ENCODE data around the gene SYCE3. TPM values are rescaled to one million over a fixed set of nuclear protein-coding genes. Genes with fewer than 3 reads are reported as not detected.

Gene SYCE3
- total and polyA plus RNA-seq, 2 donors (not counting 3 experiments of a cell fraction or from before 2014, with no cell fraction given) = not detected

GRCh38 chr22:50612168-50612527, 49.4 kb upstream of the SYCE3 start:
- Histone ChIP-seq H2AFZ (ENCODE audit: low read depth, low read length) (no peak overlapping the region), H3K4me2 (ENCODE audit: insufficient read depth, low read length) (no peak overlapping the region), H3K79me2 (ENCODE audit: control insufficient read depth, insufficient read depth, low read length) (no peaks in the 10 kb centered on the region), H3K36me3 (ENCODE audit: control insufficient read depth in 2 of 2, extremely low read depth in 1 of 2, insufficient read depth in 2 of 2, low read length in 2 of 2) (no peaks in the 10 kb centered on the region), H3K27me3 (ENCODE audit: control insufficient read depth in 2 of 2, insufficient read depth in 2 of 2, low read length in 2 of 2) (peaks cover 3 to 4% of the 10 kb centered on the region in 2 experiments), H3K27ac (ENCODE audit: insufficient read depth, low read depth, low read length) (no peak overlapping the region), H3K9me3 (replicated peaks; ENCODE audit: control insufficient read depth, insufficient read depth, low read length) (no peaks in the 10 kb centered on the region), H4K20me1 (replicated peaks; ENCODE audit: control insufficient read depth, extremely low read depth, insufficient read depth, low read length) (no peaks in the 10 kb centered on the region), H3K4me3 (replicated peaks in 1 of 3; ENCODE audit: insufficient read depth in 1 of 3, low read depth in 1 of 3, low read length in 3 of 3) (no peak overlapping the region), H3K9me1 (replicated peaks; ENCODE audit: control insufficient read depth, extremely low read depth, insufficient read depth, low read length) (no peaks in the 10 kb centered on the region), H3K4me1 (ENCODE audit: control insufficient read depth, extremely low read depth, insufficient read depth, low read length) (no peaks in the 10 kb centered on the region), H3K9ac (replicated peaks; ENCODE audit: extremely low read depth, insufficient read depth, low read length) (no peak overlapping the region)
- ChIA-PET CTCF (interaction anchor here (1.2 kb wide), 1 partner anchor 9 kb away, joined by 3 read pairs; no protein-coding TSS in a partner anchor), POLR2A (no interaction called here)
- intact Hi-C loops (cut with micrococcal nuclease) = no loop called here
- FAIRE-seq (no peak), DNase-seq (ENCODE audit: low read depth, low spot score) (no peak)
- no TSS peak for BruUV-seq (replicated peaks)
- dilution Hi-C loops (cut with MboI; ENCODE audit: extremely low pct_ligation_motif_present, low sequenced_read_pairs) = no loop called here
- TF ChIP-seq FOS (IDR thresholded peaks at IDR 0.05; ENCODE audit: borderline replicate concordance, insufficient read depth, low read length) = no peak
- TF ChIP-seq POLR2A (IDR thresholded peaks at IDR 0.05; ENCODE audit: low read depth, low read length) = no peak
- no peak for TF ChIP-seq EZH2 (IDR thresholded peaks at IDR 0.05; ENCODE audit: borderline replicate concordance, low read depth, low read length, severe bottlenecking)
- no peak for TF ChIP-seq GATA2 (IDR thresholded peaks at IDR 0.05; ENCODE audit: insufficient read depth, insufficient read length, low read depth, low read length)

GRCh38 chr22:50611341-50612060, 48.8 kb upstream of the SYCE3 start:
- TF ChIP-seq CTCF (IDR thresholded peaks at IDR 0.05; ENCODE audit: extremely low read depth in 1 of 2, insufficient read depth in 1 of 2, low read depth in 1 of 2, low read length in 2 of 2) = no peak
- TF ChIP-seq MAX (IDR thresholded peaks at IDR 0.05; ENCODE audit: insufficient read depth, insufficient read length) = no peak
- TF ChIP-seq POLR2AphosphoS5 (IDR thresholded peaks at IDR 0.05; ENCODE audit: insufficient read depth, low read depth, low read length) = no peak
- TF ChIP-seq EZH2 (IDR thresholded peaks at IDR 0.05; ENCODE audit: borderline replicate concordance, low read depth, low read length, severe bottlenecking) = no peak
- TF ChIP-seq MYC (IDR thresholded peaks at IDR 0.05; ENCODE audit: low read depth, low read length) = no peak
- TF ChIP-seq FOS (IDR thresholded peaks at IDR 0.05; ENCODE audit: borderline replicate concordance, insufficient read depth, low read length) = no peak
- no peak for TF ChIP-seq JUN (IDR thresholded peaks at IDR 0.05; ENCODE audit: borderline replicate concordance, insufficient read depth, insufficient read length, low read depth)
- no peak for TF ChIP-seq GATA2 (IDR thresholded peaks at IDR 0.05; ENCODE audit: insufficient read depth, insufficient read length, low read depth, low read length)
- no peak for TF ChIP-seq POLR2A (IDR thresholded peaks at IDR 0.05; ENCODE audit: low read depth, low read length)
- Histone ChIP-seq H2AFZ (ENCODE audit: low read depth, low read length) (no peak overlapping the region), H3K9me1 (replicated peaks; ENCODE audit: control insufficient read depth, extremely low read depth, insufficient read depth, low read length) (no peaks in the 10 kb centered on the region), H3K9me3 (replicated peaks; ENCODE audit: control insufficient read depth, insufficient read depth, low read length) (no peaks in the 10 kb centered on the region), H3K4me2 (ENCODE audit: insufficient read depth, low read length) (no peak overlapping the region), H3K4me3 (replicated peaks in 1 of 3; ENCODE audit: insufficient read depth in 1 of 3, low read depth in 1 of 3, low read length in 3 of 3) (no peak overlapping the region), H3K79me2 (ENCODE audit: control insufficient read depth, insufficient read depth, low read length) (no peaks in the 10 kb centered on the region), H4K20me1 (replicated peaks; ENCODE audit: control insufficient read depth, extremely low read depth, insufficient read depth, low read length) (no peaks in the 10 kb centered on the region), H3K9ac (replicated peaks; ENCODE audit: extremely low read depth, insufficient read depth, low read length) (no peak overlapping the region), H3K27ac (ENCODE audit: insufficient read depth, low read depth, low read length) (no peak overlapping the region), H3K27me3 (ENCODE audit: control insufficient read depth in 2 of 2, insufficient read depth in 2 of 2, low read length in 2 of 2) (peaks cover 3 to 4% of the 10 kb centered on the region in 2 experiments), H3K4me1 (ENCODE audit: control insufficient read depth, extremely low read depth, insufficient read depth, low read length) (no peaks in the 10 kb centered on the region), H3K36me3 (ENCODE audit: control insufficient read depth in 2 of 2, extremely low read depth in 1 of 2, insufficient read depth in 2 of 2, low read length in 2 of 2) (no peaks in the 10 kb centered on the region)
- ChIA-PET CTCF (interaction anchor here (1.2 kb wide), 1 partner anchor 9 kb away, joined by 3 read pairs; no protein-coding TSS in a partner anchor), POLR2A (no interaction called here)
- DNase-seq (ENCODE audit: low read depth, low spot score) (no peak), FAIRE-seq (no peak)
- dilution Hi-C loops (cut with MboI; ENCODE audit: extremely low pct_ligation_motif_present, low sequenced_read_pairs) (no loop called here), intact Hi-C loops (cut with micrococcal nuclease) (no loop called here)
- no TSS peak for BruUV-seq (replicated peaks)
